HG02970 (cell line): Measurements from ENCODE around the gene NAP1L2.
"Not testable (repeated sequence)": the region's sequence is repeated elsewhere in the genome, so short reads cannot be mapped to it uniquely, and the experiment has no call there.

Experiments used
- ATAC-seq: cut with Tn5 transposase; IDR thresholded peaks from one replicate; pipeline ENCODE4 v1.9.1; 2021; ENCODE audit warnings: mild to moderate bottlenecking, moderate library complexity, moderate number of reproducible peaks; ENCODE audit not compliant: unreplicated experiment, low FRiP score

Gene NAP1L2

GRCh38 chrX:73214426-73215094 is at the start of gene NAP1L2:
Gene NAP1L2 (minus strand): TSS chrX:73214851. CDS start chrX:73214492, 359 bp downstream.
- no peak for ATAC-seq

- ATAC-seq: no peak
These were observed 48.3 kb upstream of the NAP1L2 start for GRCh38 chrX:73262991-73263390.

GRCh38 chrX:73239242-73239641 is 24.6 kb upstream of the NAP1L2 start:
- ATAC-seq: no peak

GRCh38 chrX:73217621-73218020 is 3.0 kb upstream of the NAP1L2 start:
- ATAC-seq: no peak

GRCh38 chrX:73215246-73215645 is 595 bp upstream of the NAP1L2 start:
- no peak for ATAC-seq

GRCh38 chrX:73213734-73214425 is 771 bp downstream of the NAP1L2 start:
- ATAC-seq: no peak

- ATAC-seq: no peak
These were observed 8.3 kb downstream of the NAP1L2 start for GRCh38 chrX:73206366-73206765.

- no peak for ATAC-seq
These were observed 32.0 kb downstream of the NAP1L2 start for GRCh38 chrX:73182502-73183114.

- not testable (repeated sequence) for ATAC-seq
These were observed 45.7 kb downstream of the NAP1L2 start for GRCh38 chrX:73168945-73169344.
